ENCODE results near the gene PTDSS2.
"Not testable (repeated sequence)": the region's sequence is repeated elsewhere in the genome, so short reads cannot be mapped to it uniquely, and the experiment has no call there.

Gene PTDSS2
- total RNA-seq, result 26.1 to 27.3 reads per million in 2 donors

DNA sequence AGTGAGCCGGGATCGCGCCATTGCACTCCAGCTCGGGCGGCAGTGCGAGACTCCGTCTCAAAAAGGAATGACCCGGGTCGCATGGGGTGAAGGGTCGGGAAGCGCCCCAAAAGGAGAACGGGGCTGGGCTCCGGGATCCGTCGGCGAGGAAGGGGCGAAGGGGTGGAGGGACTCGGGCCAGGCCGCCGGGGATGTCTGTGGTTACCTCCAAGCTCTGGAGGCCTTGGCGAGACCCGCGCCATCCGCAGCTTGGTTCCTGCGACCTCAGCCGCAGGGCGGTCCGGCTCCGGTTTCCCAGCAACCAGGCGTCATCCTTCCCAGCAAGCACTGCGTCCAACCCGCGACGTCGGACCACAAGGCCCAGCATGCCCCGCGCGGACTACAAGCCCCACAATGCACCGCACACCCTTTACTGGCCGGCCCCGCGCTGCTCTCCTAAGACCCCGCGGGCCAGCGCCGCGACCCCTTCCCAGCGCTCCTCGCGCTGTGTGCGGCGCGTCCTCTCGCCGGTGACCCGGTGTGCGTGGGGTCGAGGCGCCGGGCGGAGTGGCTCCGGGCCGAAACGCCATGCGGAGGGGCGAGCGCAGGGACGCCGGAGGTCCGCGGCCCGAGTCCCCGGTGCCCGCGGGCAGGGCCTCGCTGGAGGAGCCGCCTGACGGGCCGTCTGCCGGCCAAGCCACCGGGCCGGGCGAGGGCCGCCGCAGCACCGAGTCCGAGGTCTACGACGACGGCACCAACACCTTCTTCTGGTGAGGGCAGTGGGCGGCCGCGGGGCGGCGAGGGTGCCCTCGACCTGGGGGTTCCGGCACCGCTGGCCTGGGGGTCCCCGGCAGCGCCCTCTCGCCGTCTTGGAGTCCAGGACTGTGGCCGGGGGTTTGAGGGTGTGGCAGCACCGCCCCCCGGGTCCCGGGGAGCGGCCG, at the start of gene PTDSS2:
Gene PTDSS2, plus strand, starts transcription at position 391 of the 920 bp plus-strand sequence. Its CDS starts 177 bp downstream, at position 568.
- peak; percentile 90 for DNase-seq

DNA sequence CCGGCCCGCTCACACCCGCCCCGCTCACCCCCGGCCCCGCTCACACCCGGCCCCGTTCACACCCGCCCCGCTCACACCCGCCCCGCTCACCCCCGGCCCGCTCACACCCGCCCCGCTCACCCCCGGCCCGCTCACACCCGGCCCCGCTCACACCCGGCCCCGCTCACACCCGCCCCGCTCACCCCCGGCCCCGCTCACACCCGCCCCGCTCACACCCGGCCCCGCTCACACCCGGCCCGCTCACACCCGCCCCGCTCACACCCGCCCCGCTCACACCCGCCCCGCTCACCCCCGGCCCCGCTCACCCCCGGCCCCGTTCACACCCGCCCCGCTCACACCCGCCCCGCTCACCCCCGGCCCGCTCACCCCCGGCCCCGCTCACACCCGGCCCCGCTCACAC, 48.9 kb upstream of the PTDSS2 start:
- DNase-seq, result not testable (repeated sequence)

DNA sequence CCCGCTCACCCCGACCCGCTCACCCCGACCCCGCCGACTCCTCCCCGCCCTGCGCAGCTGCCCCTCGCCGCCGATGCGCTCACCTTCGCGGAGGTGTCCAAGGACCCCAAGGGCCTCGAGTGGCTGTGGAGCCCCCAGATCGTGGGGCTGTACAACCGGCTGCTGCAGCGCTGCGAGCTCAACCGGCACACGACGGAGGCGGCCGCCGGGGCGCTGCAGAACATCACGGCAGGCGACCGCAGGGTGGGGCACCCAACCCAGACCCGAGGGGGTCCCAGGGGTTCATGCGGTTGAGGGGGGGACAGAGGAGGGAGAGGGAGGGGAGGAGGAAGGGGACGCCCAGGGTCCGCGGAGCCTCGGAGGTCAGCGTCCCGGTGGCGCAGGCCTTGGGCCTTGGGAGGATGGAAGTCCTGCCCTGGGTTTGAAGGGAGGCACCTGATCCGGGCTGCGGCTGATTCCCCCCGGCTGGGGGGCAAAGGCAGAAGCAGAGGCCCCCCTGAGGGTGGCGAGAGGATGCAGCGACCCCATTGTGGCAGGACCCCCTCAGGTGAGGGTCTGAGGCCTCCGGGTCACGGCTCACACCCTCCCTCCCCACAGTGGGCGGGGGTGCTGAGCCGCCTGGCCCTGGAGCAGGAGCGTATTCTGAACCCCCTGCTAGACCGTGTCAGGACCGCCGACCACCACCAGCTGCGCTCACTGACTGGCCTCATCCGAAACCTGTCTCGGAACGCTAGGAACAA, 46.9 kb upstream of the PTDSS2 start:
- no peak for DNase-seq

DNA sequence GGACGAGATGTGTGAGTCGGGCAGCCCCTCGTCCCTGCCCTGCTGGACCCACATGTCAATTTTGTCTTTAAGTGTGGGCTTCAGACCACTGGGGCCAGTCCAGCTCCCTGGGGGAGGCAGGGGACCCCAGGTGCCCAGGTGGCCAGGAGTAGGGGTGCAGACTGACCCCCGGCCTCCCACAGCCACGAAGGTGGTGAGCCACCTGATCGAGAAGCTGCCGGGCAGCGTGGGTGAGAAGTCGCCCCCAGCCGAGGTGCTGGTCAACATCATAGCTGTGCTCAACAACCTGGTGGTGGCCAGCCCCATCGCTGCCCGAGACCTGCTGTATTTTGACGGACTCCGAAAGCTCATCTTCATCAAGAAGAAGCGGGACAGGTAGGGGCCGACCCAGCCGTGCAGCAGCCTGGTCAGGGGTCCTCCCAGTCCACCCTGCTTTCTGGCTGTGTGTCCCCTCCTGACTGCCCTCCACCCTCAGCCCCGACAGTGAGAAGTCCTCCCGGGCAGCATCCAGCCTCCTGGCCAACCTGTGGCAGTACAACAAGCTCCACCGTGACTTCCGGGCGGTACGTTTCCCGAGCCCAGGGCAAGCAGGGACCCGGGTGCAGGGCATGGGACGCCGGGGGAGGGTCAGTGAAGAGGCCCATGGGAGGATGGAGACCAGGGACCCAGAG, 46.2 kb upstream of the PTDSS2 start:
- no peak for DNase-seq

DNA sequence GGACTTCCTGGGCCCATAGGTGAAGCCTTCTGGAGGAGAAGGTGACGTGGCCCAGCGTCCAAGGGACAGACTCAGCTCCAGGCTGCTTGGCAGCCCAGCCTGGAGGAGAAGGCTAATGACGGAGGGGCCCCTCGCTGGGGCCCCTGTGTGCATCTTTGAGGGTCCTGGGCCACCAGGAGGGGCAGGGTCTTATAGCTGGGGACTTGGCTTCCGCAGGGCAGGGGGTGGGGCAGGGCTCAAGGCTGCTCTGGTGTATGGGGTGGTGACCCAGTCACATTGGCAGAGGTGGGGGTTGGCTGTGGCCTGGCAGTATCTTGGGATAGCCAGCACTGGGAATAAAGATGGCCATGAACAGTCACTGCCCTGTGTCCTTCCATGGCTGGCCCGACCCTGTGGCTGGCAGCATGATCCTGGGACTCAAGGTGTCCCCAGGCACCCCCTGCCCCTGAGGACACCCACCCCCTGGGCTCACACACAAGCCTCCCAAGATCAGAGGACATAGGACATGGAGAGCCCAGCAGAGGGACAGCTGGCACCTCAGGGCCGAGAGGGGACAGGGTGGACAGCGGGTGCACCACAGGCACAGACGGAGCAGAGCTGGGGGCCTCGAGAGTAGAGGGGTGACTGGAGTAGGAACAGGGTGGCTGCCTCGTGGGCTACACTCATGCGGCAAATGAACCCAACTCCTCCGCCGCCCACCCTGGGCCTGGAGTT, 45.4 kb upstream of the PTDSS2 start:
- no peak for DNase-seq

DNA sequence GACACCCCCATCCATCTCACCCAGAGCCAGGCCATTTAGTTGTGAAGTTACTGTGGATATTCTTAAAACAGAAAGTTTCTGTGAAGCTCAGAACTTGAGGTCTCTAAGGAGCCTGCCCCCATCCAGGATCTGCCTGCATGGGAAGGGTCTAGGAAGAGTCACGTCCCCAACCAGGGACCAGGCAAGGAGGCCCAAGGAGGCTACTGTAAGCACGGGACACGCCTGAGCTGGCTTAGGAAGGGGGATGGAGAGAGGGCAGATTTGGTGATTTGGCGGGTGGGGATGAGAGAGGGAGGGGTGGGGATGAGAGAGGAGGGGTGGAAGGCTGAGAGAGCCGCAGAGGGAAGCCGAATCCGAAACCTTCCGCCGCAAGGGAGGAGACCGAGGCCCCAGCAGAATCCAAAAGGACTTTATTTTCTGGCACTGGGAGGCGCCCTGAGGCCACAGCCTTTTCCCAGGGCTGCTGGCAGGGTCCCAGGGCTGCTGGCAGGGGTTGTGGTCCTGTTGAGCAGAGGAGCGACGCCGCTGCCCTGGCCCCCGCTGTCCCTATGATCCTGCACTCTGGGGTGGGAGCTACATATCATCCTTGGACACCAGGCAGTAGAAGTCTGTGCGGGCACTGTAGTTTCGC, 44.6 kb upstream of the PTDSS2 start:
- DNase-seq, result no peak

DNA sequence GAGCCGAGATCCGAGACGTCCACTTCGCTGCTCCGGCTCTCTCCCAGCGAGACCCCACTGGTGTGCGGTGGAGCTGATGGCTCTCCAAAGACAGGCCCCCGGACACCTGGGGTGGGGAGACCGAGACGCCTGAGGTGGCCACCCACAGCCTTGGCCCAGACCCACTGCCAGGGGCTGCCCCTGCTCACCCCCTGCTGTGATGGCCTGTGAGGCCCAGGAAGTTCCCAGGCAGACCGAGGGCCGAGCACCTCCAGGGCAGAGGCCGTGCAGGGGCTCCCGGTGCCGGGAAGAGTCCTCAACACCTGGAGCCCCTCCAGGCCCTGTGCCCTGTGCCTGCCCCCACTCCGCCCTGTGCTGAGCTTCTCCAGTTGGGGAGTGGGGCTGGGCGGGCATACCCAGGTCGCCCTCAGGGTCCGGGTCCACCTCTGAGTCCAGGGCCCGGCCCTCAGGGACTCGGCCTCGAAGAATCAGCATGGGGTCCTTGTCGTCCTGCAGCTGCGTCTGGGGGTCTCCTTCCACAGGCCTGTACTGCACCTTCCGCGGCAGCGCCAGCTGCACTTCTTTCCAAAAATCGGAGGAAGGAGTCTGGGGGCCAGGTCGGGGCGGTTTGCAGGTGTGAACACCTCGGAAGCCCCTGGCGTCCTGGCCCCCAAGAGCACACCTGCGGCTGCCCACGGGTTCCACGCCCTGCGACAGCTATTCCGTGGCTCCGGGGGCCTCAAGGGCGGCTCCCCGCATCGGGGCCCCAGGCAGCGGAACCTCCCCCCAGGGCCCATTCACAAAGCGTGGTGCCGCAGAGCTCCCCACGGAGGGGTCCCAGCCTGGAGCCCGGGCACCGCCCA, 43.9 kb upstream of the PTDSS2 start:
- no peak for DNase-seq

DNA sequence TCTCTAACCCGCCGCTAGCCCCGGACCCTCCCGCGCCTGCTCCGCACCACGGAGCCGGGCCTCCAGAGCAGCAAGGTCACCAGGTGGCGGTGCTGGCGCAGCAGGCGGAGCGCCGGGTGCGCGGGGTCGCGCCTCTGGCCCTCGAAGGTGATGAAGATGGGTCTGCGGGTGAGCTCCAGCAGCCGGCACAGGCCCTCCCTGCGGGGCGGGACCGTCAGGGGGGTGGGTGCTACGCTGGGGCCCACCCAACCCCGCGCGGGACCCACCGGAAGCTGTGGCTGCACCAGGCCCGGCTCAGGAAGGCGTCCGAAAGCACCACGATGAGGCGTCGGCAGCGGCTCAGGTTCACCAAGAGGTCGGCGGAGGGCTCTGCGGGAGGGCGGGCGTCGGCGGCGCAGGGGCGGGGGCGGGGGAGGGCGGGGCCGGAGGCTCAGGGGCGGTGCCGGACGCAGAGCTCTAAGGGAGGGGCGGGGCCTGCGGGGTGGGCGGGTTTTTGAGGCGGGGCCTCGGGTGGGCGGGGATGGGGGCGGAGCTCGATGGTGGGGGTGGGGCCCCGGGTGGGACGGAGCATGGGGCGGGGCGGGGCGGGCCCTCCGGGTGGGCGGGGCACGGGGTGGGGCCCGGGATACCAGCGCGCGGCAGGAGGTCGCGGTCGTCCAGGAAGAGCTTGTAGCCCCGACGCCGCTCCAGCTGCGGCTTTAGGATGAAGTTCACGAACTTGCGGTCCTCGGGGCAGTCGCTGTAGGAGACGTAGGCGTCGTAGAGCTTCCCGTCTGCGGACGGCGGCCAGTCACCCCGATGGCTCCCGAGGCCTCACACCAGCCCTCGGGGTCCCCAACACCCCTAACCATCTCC, 43.1 kb upstream of the PTDSS2 start:
- peak; percentile 99 for DNase-seq

DNA sequence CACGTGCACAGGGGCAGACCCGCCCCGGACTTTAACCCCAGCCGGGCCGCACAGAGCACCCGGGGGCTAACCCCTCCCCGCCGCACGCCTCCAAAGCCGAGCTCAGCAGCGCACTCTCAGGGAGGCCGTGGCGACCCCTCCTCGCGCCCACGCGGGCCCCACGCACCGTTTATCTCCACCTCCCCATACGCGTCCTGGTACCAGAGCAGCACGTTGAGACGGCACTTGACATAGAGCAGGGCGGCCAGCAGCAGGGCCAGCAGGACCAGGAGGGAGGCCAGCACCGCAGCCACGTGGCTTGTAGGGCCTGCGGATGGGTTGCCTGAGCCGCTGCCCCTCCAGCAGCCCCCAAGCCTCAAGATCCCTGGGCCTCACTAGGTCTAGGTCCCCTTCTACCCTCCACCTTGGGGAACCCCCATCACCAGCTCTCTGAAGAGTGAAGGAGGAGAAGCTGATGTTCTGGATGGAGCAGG, 42.4 kb upstream of the PTDSS2 start:
- DNase-seq, result peak; percentile 53

DNA sequence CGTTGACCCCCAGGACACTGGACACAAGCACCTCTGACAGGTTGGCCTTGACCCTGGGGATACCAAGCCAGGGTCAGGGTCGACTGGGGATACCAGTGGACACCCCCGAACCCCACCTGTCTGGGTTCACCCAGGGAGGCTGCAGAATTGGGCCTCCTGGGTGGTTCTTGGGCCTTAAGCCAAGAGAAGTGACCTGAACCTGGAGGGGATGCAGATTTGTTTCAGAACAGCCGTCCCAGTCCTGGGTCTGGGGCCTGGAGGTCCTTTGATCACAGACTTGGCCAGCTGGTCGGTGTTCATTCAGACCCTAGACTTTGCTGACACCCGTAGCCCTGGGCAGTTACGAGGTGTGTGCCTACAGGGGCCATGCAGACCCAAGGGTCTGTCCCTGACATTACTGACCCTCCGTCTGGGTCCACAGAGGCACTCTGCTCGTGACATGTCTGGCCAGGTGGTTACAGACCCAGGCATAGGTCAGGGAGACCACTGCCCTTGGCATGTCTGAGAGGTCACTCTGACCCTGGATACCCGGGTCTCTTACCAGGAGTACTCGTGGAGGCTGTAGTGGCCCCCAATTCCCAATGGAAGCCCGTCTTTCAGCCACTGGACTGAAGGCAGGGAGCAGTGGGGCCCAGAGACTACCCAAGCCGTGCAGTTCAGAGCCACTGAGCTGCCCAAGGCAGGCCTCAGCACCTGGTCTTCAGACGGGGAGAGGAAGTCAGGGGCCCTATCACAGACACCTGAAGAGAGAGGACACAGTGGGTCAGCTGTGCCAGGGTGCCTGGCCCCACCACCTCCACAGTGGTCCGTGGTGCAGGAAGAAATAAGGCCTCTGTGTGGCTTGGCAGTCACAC, 41.7 kb upstream of the PTDSS2 start:
- no peak for DNase-seq

DNA sequence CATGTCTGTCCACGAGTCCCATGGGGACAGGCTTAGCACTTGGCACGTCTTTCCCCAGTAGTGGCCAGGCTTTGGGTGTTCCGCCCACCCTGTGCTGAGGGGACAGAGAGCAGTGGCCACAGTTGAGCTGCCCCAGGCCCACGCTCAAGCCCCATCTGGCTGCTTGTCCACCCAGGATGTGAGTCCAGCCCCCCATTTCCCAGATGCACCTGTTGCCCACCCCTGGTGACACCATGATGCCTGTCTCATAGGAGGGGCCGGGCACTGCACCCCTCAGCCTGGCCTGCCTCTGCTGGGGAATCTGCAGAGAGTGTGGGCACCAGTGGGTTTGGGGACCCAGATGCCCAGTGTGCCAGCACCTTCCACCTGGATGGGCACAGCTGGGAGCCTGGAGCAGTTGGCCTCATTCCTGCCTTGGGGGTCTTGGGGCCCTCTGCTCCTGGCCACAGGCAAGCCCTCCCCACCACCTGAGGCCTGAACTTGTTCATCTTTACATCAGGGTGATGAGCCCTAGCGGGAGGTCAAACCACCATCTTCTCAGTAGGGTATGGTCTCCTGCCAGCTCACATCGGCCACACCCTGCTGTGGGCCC, 41.0 kb upstream of the PTDSS2 start:
- DNase-seq, result no peak

DNA sequence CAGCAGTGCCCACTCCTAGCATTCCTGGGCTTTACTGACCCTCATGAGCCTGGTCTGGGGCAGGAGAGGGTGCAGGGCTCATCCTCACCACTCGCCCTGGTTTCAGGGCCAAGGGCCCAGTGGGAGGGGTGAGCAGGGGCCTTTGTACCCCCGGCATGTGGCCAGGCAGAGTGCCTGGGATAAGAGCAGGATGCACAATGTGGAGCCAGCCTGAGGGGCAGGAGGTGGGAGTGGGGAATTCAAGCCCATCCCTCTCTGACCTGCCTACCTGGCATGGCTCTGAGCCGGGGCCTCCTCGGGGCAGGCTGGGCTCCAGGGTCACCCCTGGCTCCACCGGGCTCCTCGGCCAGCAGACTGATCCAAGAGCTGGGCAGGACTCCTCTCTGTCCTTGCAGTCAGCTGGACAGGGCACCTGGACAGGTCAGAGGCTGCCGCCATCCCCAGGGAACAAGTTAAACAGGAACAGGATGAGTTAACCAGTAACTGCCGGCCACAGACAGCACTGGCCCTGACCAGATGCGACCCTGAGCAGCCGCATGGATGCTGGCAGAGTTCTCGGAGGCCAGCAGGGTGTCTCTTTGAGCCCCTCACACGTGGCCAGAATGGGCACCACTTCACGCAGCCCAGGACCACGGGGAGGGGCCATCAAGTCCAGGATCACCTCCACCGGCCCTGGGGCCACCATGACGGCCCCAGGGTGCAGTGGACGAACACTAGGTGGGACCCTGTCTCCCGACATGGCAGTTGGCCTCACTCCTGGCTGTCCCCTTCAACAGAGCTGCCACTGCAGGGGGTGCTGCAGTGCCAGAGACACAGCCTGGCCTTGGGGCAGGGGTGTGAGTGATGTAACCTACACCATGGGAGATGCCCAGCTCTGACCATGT, 40.2 kb upstream of the PTDSS2 start:
- no peak for DNase-seq

DNA sequence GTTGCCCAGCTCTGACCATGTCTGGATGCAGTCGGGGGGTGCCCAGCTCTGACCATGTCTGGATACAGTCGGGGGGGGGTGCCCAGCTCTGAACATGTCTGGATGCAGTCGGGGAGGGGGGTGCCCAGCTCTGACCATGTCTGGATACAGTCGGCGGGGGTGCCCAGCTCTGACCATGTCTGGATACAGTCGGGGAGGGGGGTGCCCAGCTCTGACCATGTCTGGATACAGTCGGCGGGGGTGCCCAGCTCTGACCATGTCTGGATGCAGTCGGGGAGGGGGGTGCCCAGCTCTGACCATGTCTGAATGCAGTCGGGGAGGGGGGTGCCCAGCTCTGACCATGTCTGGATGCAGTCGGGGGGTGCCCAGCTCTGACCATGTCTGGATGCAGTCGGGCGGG, 39.4 kb upstream of the PTDSS2 start:
- DNase-seq, result not testable (repeated sequence)

DNA sequence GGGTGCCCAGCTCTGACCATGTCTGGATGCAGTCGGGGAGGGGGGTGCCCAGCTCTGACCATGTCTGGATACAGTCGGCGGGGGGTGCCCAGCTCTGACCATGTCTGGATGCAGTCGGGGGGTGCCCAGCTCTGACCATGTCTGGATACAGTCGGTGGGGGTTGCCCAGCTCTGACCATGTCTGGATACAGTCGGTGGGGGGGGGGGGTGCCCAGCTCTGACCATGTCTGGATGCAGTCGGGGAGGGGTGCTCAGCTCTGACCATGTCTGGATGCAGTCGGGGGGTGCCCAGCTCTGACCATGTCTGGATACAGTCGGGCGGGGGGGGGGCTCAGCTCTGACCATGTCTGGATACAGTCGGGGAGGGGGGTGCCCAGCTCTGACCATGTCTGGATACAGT, 38.6 kb upstream of the PTDSS2 start:
- not testable (repeated sequence) for DNase-seq

DNA sequence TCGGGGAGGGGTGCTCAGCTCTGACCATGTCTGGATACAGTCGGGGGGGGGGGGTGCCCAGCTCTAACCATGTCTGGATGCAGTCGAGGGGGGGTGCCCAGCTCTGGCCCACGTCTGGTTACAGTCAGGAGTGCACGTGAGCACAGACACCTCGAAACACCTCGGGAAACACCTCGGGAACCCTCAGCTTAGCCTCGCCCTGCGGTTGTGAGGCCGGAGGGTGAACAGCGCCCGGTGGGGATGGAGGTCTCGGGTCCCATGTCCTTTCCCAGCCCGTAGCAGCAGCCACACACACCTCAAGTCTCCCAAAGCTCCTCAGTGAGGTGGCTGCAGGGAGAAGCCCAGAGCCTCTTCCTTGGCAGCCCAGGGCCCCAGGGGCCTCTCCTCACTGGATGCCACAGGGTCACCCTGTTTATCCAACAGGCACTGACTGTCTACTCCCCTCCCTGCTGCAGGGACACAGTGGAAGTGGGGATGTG, 37.4 kb upstream of the PTDSS2 start:
- DNase-seq, result no peak

DNA sequence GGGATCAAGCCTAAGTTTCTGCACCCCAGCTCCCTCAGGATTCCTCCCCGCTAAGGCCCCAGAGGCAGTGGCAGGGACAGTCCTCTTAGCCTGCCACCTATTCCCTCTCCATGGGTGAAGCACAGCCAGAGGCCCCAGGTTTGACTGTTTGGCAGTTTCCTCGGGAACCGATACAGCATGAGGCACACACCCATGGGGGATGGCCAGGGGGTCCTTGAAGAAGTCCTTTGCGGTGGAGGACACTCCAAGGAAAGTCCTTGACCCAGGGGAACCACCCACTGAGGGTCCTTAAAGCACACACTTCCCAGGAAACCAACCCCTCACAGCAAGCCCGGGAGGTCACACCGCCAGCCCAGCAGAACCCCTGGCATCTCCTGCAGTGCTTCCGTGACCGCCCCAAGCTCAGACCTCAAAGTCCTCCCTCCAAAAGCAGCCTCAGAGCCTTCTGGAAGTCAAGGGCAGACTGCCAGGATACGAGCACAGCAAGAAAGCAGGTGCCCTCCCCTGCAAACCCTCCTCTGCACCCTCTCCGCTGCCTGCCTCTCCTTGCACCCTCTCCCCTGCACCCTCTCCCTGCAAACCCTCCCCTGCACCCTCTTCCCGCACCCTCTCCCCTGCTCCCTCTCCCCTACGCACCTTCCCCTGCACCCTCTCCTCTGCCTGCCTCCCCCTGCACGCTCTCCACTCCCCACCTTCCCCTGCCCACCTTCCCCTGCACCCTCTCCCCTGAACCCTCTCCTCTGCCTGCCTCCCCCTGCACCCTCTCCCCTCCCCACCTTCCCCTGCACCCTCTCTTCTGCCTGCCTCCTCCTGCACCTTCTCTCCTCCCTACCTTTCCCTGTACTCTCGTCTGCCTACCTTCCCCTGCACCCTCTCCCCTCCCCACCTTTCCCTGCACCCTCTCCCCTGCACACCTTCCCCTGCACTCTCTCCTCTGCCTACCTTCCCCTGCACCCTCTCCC, 36.7 kb upstream of the PTDSS2 start:
- no peak for DNase-seq
